GM12878 (cell line): ENCODE results near the gene IMMP2L. TPM values are rescaled to one million over a fixed set of nuclear protein-coding genes. Genes with fewer than 3 reads are reported as not detected.

ENCODE experiments used
- ATAC-seq: fragments of 200-7000 bp; cut with Tn5 transposase; 3 replicates; pipeline ENCODE4 v1.9.1; 2020; ENCODE audit warnings: mild to moderate bottlenecking, moderate library complexity
- BruUV-seq: library from RNA; stranded (reverse); fragments of 400-500 nt; replicated peaks from 2 replicates; lab custom pipeline; 2021; lab: Mats Ljungman, UMichigan
- CTCF ChIA-PET: fragments of 300-600 bp; sonication (Branson Sonifier 250); formaldehyde crosslinking; extraction: SDS; loops from one replicate; lab custom pipeline; 2021; ENCODE audit warnings: inconsistent platforms; lab: Yijun Ruan, JAX
- POLR2A ChIA-PET: fragments of 350-600 bp; formaldehyde crosslinking; extraction: SDS; loops from one replicate; lab custom pipeline; 2021; ENCODE audit warnings: inconsistent platforms; lab: Charles Lee
- RAD21 ChIA-PET: fragments of 300-600 bp; sonication (Branson Sonifier 250); formaldehyde crosslinking; loops from one replicate; lab custom pipeline; 2023; ENCODE audit warnings: antibody characterized with exemption; ENCODE audit not compliant: unreplicated experiment; lab: Charles Lee
- SMC1A ChIA-PET: fragments of 300-600 bp; sonication (Branson Sonifier 250); formaldehyde crosslinking; loops from one replicate; lab custom pipeline; 2023; ENCODE audit not compliant: unreplicated experiment, uncharacterized antibody; lab: Charles Lee
- DNase-seq: peaks from one replicate; pipeline ENCODE4 v3.0.0-alpha.2; 2011; ENCODE audit warnings: low read depth, low spot score
- FAIRE-seq: peaks from 3 replicates; lab custom pipeline; 2011; peaks lifted over from hg19 to GRCh38; lab: Jason Lieb, UNC
- H2AFZ ChIP-seq: 2 replicates; pipeline ENCODE4 v1.6.0; 2011; ENCODE audit warnings: low read depth, low read length, control low read depth; ENCODE audit not compliant: control insufficient read depth
- H3K27ac ChIP-seq: 2 replicates; pipeline ENCODE4 v1.5.1; 2011; ENCODE audit warnings: control low read depth; ENCODE audit not compliant: control insufficient read depth, insufficient read depth
- H3K27me3 ChIP-seq, 2 experiments: replicated peaks in 1 of 2; 2 replicates each; pipeline versions ENCODE4 v1.6.0 to v1.6.1; 2011; ENCODE audit warnings: low read length in 1 of 2; ENCODE audit not compliant: control insufficient read depth in 2 of 2, insufficient read depth in 2 of 2
- H3K36me3 ChIP-seq, 2 experiments: 2 replicates each; pipeline ENCODE4 v1.5.1; 2011; ENCODE audit warnings: low read length in 1 of 2; ENCODE audit not compliant: control insufficient read depth in 2 of 2, insufficient read depth in 2 of 2
- H3K4me1 ChIP-seq: 2 replicates; pipeline ENCODE4 v1.6.1; 2011; ENCODE audit warnings: mild to moderate bottlenecking, low read length, moderate library complexity, mixed read lengths; ENCODE audit not compliant: control insufficient read depth, insufficient read depth
- H3K4me2 ChIP-seq: 2 replicates; pipeline ENCODE4 v1.6.0; 2011; ENCODE audit warnings: control low read depth; ENCODE audit not compliant: control insufficient read depth, insufficient read depth
- H3K4me3 ChIP-seq: fragments of 200-600 bp; sonication (generic); 2 replicates; pipeline ENCODE4 v1.5.1; 2016
- H3K79me2 ChIP-seq: 2 replicates; pipeline ENCODE4 v1.6.0; 2011; ENCODE audit warnings: low read length; ENCODE audit not compliant: control insufficient read depth, insufficient read depth
- H3K9ac ChIP-seq: 2 replicates; pipeline ENCODE4 v1.8.0; 2011; ENCODE audit warnings: low read length, control low read depth, mixed read lengths; ENCODE audit not compliant: control insufficient read depth, insufficient read depth
- H3K9me3 ChIP-seq: replicated peaks from 3 replicates; pipeline ENCODE4 v1.5.1; 2011; ENCODE audit warnings: mild to moderate bottlenecking, low read length; ENCODE audit not compliant: control insufficient read depth, insufficient read depth
- H4K20me1 ChIP-seq: 2 replicates; pipeline ENCODE4 v1.6.0; 2011; ENCODE audit not compliant: control insufficient read depth, insufficient read depth
- CBFB ChIP-seq: IDR thresholded peaks from 2 replicates; pipeline ENCODE4 v1.6.1; 2016; ENCODE audit warnings: antibody characterized with exemption, low read depth
- CREB1 ChIP-seq: IDR thresholded peaks from 2 replicates; pipeline ENCODE4 v1.6.1; 2012; ENCODE audit warnings: low read depth, mild to moderate bottlenecking, inconsistent platforms
- HDAC2 ChIP-seq: fragments of 200-600 bp; sonication (generic); IDR thresholded peaks from 2 replicates; pipeline ENCODE4 v1.6.1; 2017
- MEF2A ChIP-seq: IDR thresholded peaks from 2 replicates; pipeline ENCODE4 v1.6.1; 2011; ENCODE audit warnings: low read depth, mild to moderate bottlenecking, low read length, moderate library complexity; ENCODE audit not compliant: insufficient read depth
- MEF2B ChIP-seq: fragments of 450-650 bp; IDR thresholded peaks from 2 replicates; pipeline ENCODE4 v1.6.1; 2018; ENCODE audit warnings: mild to moderate bottlenecking, moderate library complexity; ENCODE audit not compliant: partially characterized antibody, poor library complexity, severe bottlenecking
- SIX5 ChIP-seq: IDR thresholded peaks from 2 replicates; pipeline ENCODE4 v1.6.1; 2011; ENCODE audit warnings: mild to moderate bottlenecking, low read depth, low read length, moderate library complexity; ENCODE audit not compliant: severe bottlenecking
- SPI1 ChIP-seq: IDR thresholded peaks from 2 replicates; pipeline ENCODE4 v1.6.1; 2011; ENCODE audit warnings: low read depth, mild to moderate bottlenecking, low read length, moderate library complexity, borderline replicate concordance; ENCODE audit not compliant: insufficient read depth
- YBX1 ChIP-seq: fragments of 450-650 bp; IDR thresholded peaks from 2 replicates; pipeline ENCODE4 v1.6.1; 2016; ENCODE audit warnings: antibody characterized with exemption
- ZNF274 ChIP-seq: IDR thresholded peaks from one replicate; pipeline ENCODE4 v1.8.0; 2011; ENCODE audit not compliant: insufficient read length, insufficient read depth
- in situ Hi-C: fragments of 300-500 bp; cut with MboI; formaldehyde crosslinking; loops from 9 replicates; pipeline ENCODE4 v1.14.3; 2018; ENCODE audit warnings: mixed read lengths
- intact Hi-C: fragments of 100-400 bp; cut with micrococcal nuclease; formaldehyde crosslinking; loops from one replicate; pipeline ENCODE4 v1.14.2; 2022; ENCODE audit not compliant: unreplicated experiment
- polyA plus RNA-seq, 11 experiments: library from polyadenylated mRNA; depleted of rRNA in 4 of 11; unstranded in 6 of 11; stranded (reverse) in 5 of 11; fragments of >200 nt; fragmentation: Nextera tagmentation in 4 of 11; fragmentation: Illumina TruSeq in 1 of 11; extraction: Ambion mirVana in 4 of 11; extraction: Trizol in 1 of 11; gene quantifications; 1 replicate in 1 of 11; 2 replicates in 10 of 11; pipeline versions ENCODE4 v1.2.1 to v1.2.3, GENCODE V29; 2011 to 2016; ENCODE audit warnings: inconsistent platforms in 2 of 11, missing spikeins in 2 of 11, low read depth in 1 of 11
- total RNA-seq, 4 experiments: library from RNA; depleted of rRNA in 3 of 4; stranded (reverse); fragments of >200 nt in 3 of 4; fragmentation: Illumina TruSeq in 1 of 4; extraction: Trizol in 1 of 4; gene quantifications; 2 replicates each; pipeline versions ENCODE4 v1.2.1 to v1.2.3, GENCODE V29; 2013 to 2021
- TF ChIP-seq, protein P1 (sequence below): IDR thresholded peaks from 2 replicates; pipeline ENCODE4 v1.6.1; 2011; ENCODE audit warnings: borderline replicate concordance, low read depth, mild to moderate bottlenecking, moderate library complexity, mixed read lengths, low read length; ENCODE audit not compliant: insufficient read depth; ENCODE audit errors: extremely low read length
- TF ChIP-seq, protein P2 (sequence below): fragments of 150-350 bp; IDR thresholded peaks from 2 replicates; pipeline ENCODE4 v1.6.1; 2016; ENCODE audit warnings: low read depth, low read length
- TF ChIP-seq, protein P3 (sequence below): fragments of 450-650 bp; conservative IDR thresholded peaks from 2 replicates; pipeline ENCODE4 v1.6.1; 2017; ENCODE audit warnings: mild to moderate bottlenecking, moderate library complexity
- TF ChIP-seq, protein P4 (sequence below): fragments of 450-650 bp; IDR thresholded peaks from 2 replicates; pipeline ENCODE4 v1.6.1; 2017; ENCODE audit warnings: mild to moderate bottlenecking
- TF ChIP-seq, protein P5 (sequence below): fragments of 450-650 bp; IDR thresholded peaks from 2 replicates; pipeline ENCODE4 v1.6.1; 2016; ENCODE audit warnings: mild to moderate bottlenecking

Gene IMMP2L
- total and polyA plus RNA-seq, 10 of the 15 experiments (the other 5 are each of a cell fraction or from before 2014, with no cell fraction given), result 12.6 to 46.3 (median 19.6) TPM

DNA sequence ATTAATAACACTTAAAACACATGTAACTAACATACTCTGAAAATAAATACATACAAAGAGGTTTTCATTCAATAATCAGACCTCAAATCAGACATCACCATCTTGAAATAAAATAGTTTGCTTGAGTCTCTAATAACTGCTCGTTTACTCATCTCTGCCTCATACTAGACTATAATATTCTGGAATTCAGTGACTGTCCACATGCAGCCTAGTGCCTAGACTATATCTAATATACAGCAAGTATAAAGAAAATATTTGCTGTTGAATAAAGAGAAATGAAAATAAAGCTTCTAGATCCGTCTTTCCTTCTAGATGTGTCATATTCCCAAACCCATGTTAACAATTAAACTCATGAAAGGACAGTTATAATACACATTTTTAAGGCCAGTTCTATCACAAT, 707.6 kb downstream of the IMMP2L start (continued):
- no peak for TF ChIP-seq HDAC2

DNA sequence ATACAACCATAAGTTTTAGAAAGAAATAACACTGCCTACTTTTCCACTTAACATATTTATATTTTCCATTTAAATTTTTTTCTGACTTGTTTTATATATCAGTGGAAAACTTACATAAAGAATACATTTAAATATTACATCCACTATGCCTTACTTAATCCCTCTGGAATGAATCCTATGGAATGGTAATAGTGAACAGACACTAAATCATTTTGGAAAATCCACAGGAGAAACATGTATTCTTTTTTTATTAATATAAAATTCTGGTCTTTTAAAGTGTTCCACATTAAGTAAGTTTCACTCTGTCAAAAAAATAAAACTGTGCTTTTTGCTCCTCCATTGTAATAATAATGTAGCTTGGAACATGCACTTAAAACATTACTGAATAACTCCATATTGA, 708.1 kb downstream of the IMMP2L start:
- Histone ChIP-seq H3K27ac (no peak overlapping the region), H2AFZ (no peak overlapping the region), H3K79me2 (no peaks in the 10 kb centered on the region), H3K4me1 (no peaks in the 10 kb centered on the region), H3K9me3 (no peaks in the 10 kb centered on the region), H4K20me1 (no peaks in the 10 kb centered on the region), H3K36me3 (no peaks in the 10 kb centered on the region), H3K4me3 (no peak overlapping the region), H3K9ac (no peak overlapping the region), H3K27me3 (no peaks in the 10 kb centered on the region), H3K4me2 (no peak overlapping the region)
- intact Hi-C loops (no loop called here), in situ Hi-C loops (no loop called here)
- ChIA-PET SMC1A (no interaction called here), POLR2A (no interaction called here), RAD21 (no interaction called here), CTCF (no interaction called here)
- BruUV-seq, result no TSS peak
- FAIRE-seq (no peak), ATAC-seq (no peak), DNase-seq (no peak)
- TF ChIP-seq, protein P1, sequence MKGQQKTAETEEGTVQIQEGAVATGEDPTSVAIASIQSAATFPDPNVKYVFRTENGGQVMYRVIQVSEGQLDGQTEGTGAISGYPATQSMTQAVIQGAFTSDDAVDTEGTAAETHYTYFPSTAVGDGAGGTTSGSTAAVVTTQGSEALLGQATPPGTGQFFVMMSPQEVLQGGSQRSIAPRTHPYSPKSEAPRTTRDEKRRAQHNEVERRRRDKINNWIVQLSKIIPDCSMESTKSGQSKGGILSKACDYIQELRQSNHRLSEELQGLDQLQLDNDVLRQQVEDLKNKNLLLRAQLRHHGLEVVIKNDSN, result no peak
- TF ChIP-seq, protein P2, sequence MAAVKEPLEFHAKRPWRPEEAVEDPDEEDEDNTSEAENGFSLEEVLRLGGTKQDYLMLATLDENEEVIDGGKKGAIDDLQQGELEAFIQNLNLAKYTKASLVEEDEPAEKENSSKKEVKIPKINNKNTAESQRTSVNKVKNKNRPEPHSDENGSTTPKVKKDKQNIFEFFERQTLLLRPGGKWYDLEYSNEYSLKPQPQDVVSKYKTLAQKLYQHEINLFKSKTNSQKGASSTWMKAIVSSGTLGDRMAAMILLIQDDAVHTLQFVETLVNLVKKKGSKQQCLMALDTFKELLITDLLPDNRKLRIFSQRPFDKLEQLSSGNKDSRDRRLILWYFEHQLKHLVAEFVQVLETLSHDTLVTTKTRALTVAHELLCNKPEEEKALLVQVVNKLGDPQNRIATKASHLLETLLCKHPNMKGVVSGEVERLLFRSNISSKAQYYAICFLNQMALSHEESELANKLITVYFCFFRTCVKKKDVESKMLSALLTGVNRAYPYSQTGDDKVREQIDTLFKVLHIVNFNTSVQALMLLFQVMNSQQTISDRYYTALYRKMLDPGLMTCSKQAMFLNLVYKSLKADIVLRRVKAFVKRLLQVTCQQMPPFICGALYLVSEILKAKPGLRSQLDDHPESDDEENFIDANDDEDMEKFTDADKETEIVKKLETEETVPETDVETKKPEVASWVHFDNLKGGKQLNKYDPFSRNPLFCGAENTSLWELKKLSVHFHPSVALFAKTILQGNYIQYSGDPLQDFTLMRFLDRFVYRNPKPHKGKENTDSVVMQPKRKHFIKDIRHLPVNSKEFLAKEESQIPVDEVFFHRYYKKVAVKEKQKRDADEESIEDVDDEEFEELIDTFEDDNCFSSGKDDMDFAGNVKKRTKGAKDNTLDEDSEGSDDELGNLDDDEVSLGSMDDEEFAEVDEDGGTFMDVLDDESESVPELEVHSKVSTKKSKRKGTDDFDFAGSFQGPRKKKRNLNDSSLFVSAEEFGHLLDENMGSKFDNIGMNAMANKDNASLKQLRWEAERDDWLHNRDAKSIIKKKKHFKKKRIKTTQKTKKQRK, result no peak
- no peak for TF ChIP-seq MEF2A
- TF ChIP-seq, protein P3, sequence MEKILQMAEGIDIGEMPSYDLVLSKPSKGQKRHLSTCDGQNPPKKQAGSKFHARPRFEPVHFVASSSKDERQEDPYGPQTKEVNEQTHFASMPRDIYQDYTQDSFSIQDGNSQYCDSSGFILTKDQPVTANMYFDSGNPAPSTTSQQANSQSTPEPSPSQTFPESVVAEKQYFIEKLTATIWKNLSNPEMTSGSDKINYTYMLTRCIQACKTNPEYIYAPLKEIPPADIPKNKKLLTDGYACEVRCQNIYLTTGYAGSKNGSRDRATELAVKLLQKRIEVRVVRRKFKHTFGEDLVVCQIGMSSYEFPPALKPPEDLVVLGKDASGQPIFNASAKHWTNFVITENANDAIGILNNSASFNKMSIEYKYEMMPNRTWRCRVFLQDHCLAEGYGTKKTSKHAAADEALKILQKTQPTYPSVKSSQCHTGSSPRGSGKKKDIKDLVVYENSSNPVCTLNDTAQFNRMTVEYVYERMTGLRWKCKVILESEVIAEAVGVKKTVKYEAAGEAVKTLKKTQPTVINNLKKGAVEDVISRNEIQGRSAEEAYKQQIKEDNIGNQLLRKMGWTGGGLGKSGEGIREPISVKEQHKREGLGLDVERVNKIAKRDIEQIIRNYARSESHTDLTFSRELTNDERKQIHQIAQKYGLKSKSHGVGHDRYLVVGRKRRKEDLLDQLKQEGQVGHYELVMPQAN, result no peak
- TF ChIP-seq, protein P4, sequence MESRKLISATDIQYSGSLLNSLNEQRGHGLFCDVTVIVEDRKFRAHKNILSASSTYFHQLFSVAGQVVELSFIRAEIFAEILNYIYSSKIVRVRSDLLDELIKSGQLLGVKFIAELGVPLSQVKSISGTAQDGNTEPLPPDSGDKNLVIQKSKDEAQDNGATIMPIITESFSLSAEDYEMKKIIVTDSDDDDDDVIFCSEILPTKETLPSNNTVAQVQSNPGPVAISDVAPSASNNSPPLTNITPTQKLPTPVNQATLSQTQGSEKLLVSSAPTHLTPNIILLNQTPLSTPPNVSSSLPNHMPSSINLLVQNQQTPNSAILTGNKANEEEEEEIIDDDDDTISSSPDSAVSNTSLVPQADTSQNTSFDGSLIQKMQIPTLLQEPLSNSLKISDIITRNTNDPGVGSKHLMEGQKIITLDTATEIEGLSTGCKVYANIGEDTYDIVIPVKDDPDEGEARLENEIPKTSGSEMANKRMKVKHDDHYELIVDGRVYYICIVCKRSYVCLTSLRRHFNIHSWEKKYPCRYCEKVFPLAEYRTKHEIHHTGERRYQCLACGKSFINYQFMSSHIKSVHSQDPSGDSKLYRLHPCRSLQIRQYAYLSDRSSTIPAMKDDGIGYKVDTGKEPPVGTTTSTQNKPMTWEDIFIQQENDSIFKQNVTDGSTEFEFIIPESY, result no peak
- no peak for TF ChIP-seq YBX1
- TF ChIP-seq ZNF274, result no peak
- no peak for TF ChIP-seq CBFB
- TF ChIP-seq MEF2B, result no peak
- no peak for TF ChIP-seq SPI1
- TF ChIP-seq, protein P5, sequence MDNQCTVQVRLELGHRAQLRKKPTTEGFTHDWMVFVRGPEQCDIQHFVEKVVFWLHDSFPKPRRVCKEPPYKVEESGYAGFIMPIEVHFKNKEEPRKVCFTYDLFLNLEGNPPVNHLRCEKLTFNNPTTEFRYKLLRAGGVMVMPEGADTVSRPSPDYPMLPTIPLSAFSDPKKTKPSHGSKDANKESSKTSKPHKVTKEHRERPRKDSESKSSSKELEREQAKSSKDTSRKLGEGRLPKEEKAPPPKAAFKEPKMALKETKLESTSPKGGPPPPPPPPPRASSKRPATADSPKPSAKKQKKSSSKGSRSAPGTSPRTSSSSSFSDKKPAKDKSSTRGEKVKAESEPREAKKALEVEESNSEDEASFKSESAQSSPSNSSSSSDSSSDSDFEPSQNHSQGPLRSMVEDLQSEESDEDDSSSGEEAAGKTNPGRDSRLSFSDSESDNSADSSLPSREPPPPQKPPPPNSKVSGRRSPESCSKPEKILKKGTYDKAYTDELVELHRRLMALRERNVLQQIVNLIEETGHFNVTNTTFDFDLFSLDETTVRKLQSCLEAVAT, result no peak
- no peak for TF ChIP-seq SIX5
- no peak for TF ChIP-seq CREB1
